ENCODE data around the gene PSPN. TPM values are rescaled to one million over a fixed set of nuclear protein-coding genes. Genes with fewer than 3 reads are reported as not detected.
"Not testable (repeated sequence)": the region's sequence is repeated elsewhere in the genome, so short reads cannot be mapped to it uniquely, and the experiment has no call there.

PSPN gene
- polyA plus RNA-seq, 1 donor (not counting 4 experiments of a cell fraction or from before 2014, with no cell fraction given), result 0.33 TPM

GRCh38 chr19:6362027-6362350 lies 13.7 kb downstream of the PSPN start:
- H2AFZ ChIP-seq (ENCODE audit: control insufficient read depth, low read length), result peak overlapping the region; percentile 83
- H3K4me2 ChIP-seq (ENCODE audit: control insufficient read depth, extremely low read depth, insufficient read depth, low read depth, low read length), result peak overlapping the region; percentile 95
- FAIRE-seq, result no peak
- H3K9me1 ChIP-seq (ENCODE audit: control insufficient read depth, extremely low read depth, insufficient read depth, low read length), result no peaks in the 10 kb centered on the region
- H4K20me1 ChIP-seq (ENCODE audit: control insufficient read depth, extremely low read depth, insufficient read depth, low read length), result no peaks in the 10 kb centered on the region
- peaks cover 3% of the 10 kb centered on the region for H3K4me1 ChIP-seq (ENCODE audit: control insufficient read depth, extremely low read depth, insufficient read depth, low read length)
- H3K4me3 ChIP-seq (ENCODE audit: control insufficient read depth in 2 of 3, extremely low read depth in 1 of 3, insufficient read depth in 2 of 3, low read depth in 1 of 3, low read length in 3 of 3), result peak overlapping the region; percentile 71 to 97 (median 73)
- peak overlapping the region; percentile 72 for H3K9ac ChIP-seq (ENCODE audit: control insufficient read depth, extremely low read depth, insufficient read depth, low read length)
- peaks cover 14 to 15% of the 10 kb centered on the region in 2 experiments for H3K36me3 ChIP-seq (ENCODE audit: control insufficient read depth in 2 of 2, extremely low read depth in 1 of 2, insufficient read depth in 2 of 2, low read length in 2 of 2)
- no peaks in the 10 kb centered on the region for H3K9me3 ChIP-seq (ENCODE audit: control insufficient read depth, low read depth, low read length)
- no peaks in the 10 kb centered on the region for H3K27me3 ChIP-seq (ENCODE audit: control insufficient read depth, extremely low read depth, insufficient read depth, low read length)
- dilution Hi-C loops (cut with MboI; ENCODE audit: extremely low pct_ligation_motif_present, low sequenced_read_pairs), result no loop called here
- no peak for DNase-seq (ENCODE audit: low read depth, low spot score)
- H3K27ac ChIP-seq (ENCODE audit: control insufficient read depth, insufficient read depth, low read length), result peak overlapping the region; percentile 58
- no peak for TF ChIP-seq EZH2 (IDR thresholded peaks at IDR 0.05; ENCODE audit: low read length)
- no peak for TF ChIP-seq CTCF (optimal IDR thresholded peaks at IDR 0.05 in 1 of 3, IDR thresholded peaks at IDR 0.05 in 1 of 3, conservative IDR thresholded peaks at IDR 0.05 in 1 of 3; ENCODE audit: extremely low read depth in 1 of 3, insufficient read depth in 2 of 3, low read length in 3 of 3)
- H3K79me2 ChIP-seq (ENCODE audit: control insufficient read depth, insufficient read depth, low read length), result peaks cover 15% of the 10 kb centered on the region

- H3K27ac ChIP-seq (ENCODE audit: control insufficient read depth, insufficient read depth, low read length); H3K4me2 ChIP-seq (ENCODE audit: control insufficient read depth, extremely low read depth, insufficient read depth, low read depth, low read length): not testable (repeated sequence)
- peak overlapping the region; percentile 72 for H3K9ac ChIP-seq (ENCODE audit: control insufficient read depth, extremely low read depth, insufficient read depth, low read length)
These were observed 14.9 kb downstream of the PSPN start for GRCh38 chr19:6360857-6361216.

GRCh38 chr19:6360445-6360844 lies 15.3 kb downstream of the PSPN start:
- H3K4me3 ChIP-seq (ENCODE audit: control insufficient read depth in 2 of 3, extremely low read depth in 1 of 3, insufficient read depth in 2 of 3, low read depth in 1 of 3, low read length in 3 of 3); H2AFZ ChIP-seq (ENCODE audit: control insufficient read depth, low read length); H3K27me3 ChIP-seq (ENCODE audit: control insufficient read depth, extremely low read depth, insufficient read depth, low read length); H3K9ac ChIP-seq (ENCODE audit: control insufficient read depth, extremely low read depth, insufficient read depth, low read length); H3K4me1 ChIP-seq (ENCODE audit: control insufficient read depth, extremely low read depth, insufficient read depth, low read length); H4K20me1 ChIP-seq (ENCODE audit: control insufficient read depth, extremely low read depth, insufficient read depth, low read length); FAIRE-seq; H3K36me3 ChIP-seq (ENCODE audit: control insufficient read depth in 2 of 2, extremely low read depth in 1 of 2, insufficient read depth in 2 of 2, low read length in 2 of 2); H3K4me2 ChIP-seq (ENCODE audit: control insufficient read depth, extremely low read depth, insufficient read depth, low read depth, low read length); H3K9me3 ChIP-seq (ENCODE audit: control insufficient read depth, low read depth, low read length); H3K27ac ChIP-seq (ENCODE audit: control insufficient read depth, insufficient read depth, low read length); H3K9me1 ChIP-seq (ENCODE audit: control insufficient read depth, extremely low read depth, insufficient read depth, low read length); dilution Hi-C loops (cut with MboI; ENCODE audit: extremely low pct_ligation_motif_present, low sequenced_read_pairs); DNase-seq (ENCODE audit: low read depth, low spot score): not testable (repeated sequence)
- peaks cover 15% of the 10 kb centered on the region for H3K79me2 ChIP-seq (ENCODE audit: control insufficient read depth, insufficient read depth, low read length)

More at GRCh38 chr19:6360857-6361216, 14.9 kb downstream of the PSPN start:
- DNase-seq (ENCODE audit: low read depth, low spot score); H3K9me1 ChIP-seq (ENCODE audit: control insufficient read depth, extremely low read depth, insufficient read depth, low read length); H3K36me3 ChIP-seq (ENCODE audit: control insufficient read depth in 2 of 2, extremely low read depth in 1 of 2, insufficient read depth in 2 of 2, low read length in 2 of 2); H3K27me3 ChIP-seq (ENCODE audit: control insufficient read depth, extremely low read depth, insufficient read depth, low read length); H3K4me1 ChIP-seq (ENCODE audit: control insufficient read depth, extremely low read depth, insufficient read depth, low read length); FAIRE-seq; H4K20me1 ChIP-seq (ENCODE audit: control insufficient read depth, extremely low read depth, insufficient read depth, low read length); dilution Hi-C loops (cut with MboI; ENCODE audit: extremely low pct_ligation_motif_present, low sequenced_read_pairs); H3K9me3 ChIP-seq (ENCODE audit: control insufficient read depth, low read depth, low read length): not testable (repeated sequence)
- Histone ChIP-seq H2AFZ (ENCODE audit: control insufficient read depth, low read length) (peak overlapping the region; percentile 65), H3K4me3 (ENCODE audit: control insufficient read depth in 2 of 3, extremely low read depth in 1 of 3, insufficient read depth in 2 of 3, low read depth in 1 of 3, low read length in 3 of 3) (peak overlapping the region; percentile 71 to 97 (median 73)), H3K79me2 (ENCODE audit: control insufficient read depth, insufficient read depth, low read length) (peaks cover 15% of the 10 kb centered on the region)

Data from keratinocyte (primary cell).